Measurements from ENCODE around the gene THAP4. TPM values are rescaled to one million over a fixed set of nuclear protein-coding genes. Genes with fewer than 3 reads are reported as not detected.
"Not testable (repeated sequence)": the region's sequence is repeated elsewhere in the genome, so short reads cannot be mapped to it uniquely, and the experiment has no call there.

THAP4 gene
- total RNA-seq, 6 experiments from 2014 or later = 40.6 to 47.9 (median 43.0) TPM

- no peak overlapping the region for H3K4me3 Mint-ChIP-seq
- H3K27ac Mint-ChIP-seq = no peak overlapping the region
- TF ChIP-seq, protein P1, sequence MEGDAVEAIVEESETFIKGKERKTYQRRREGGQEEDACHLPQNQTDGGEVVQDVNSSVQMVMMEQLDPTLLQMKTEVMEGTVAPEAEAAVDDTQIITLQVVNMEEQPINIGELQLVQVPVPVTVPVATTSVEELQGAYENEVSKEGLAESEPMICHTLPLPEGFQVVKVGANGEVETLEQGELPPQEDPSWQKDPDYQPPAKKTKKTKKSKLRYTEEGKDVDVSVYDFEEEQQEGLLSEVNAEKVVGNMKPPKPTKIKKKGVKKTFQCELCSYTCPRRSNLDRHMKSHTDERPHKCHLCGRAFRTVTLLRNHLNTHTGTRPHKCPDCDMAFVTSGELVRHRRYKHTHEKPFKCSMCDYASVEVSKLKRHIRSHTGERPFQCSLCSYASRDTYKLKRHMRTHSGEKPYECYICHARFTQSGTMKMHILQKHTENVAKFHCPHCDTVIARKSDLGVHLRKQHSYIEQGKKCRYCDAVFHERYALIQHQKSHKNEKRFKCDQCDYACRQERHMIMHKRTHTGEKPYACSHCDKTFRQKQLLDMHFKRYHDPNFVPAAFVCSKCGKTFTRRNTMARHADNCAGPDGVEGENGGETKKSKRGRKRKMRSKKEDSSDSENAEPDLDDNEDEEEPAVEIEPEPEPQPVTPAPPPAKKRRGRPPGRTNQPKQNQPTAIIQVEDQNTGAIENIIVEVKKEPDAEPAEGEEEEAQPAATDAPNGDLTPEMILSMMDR (IDR thresholded peaks at IDR 0.05) = no peak
- peaks cover 13% of the 10 kb centered on the region for H3K36me3 Mint-ChIP-seq (ENCODE audit: low read depth)
- peaks cover 7% of the 10 kb centered on the region for H3K4me1 Mint-ChIP-seq (ENCODE audit: low read depth)
- peaks cover 11% of the 10 kb centered on the region for H3K27me3 Mint-ChIP-seq (ENCODE audit: insufficient read depth)
- peaks cover 3% of the 10 kb centered on the region; the same call in 1 of the 2 replicates for H3K9me3 Mint-ChIP-seq
- DNase-seq = no peak
These were observed 60.7 kb downstream of the THAP4 start for GRCh38 chr2:241576293-241576654.

GRCh38 chr2:241575624-241576292 is 61.2 kb downstream of the THAP4 start:
- H3K36me3 Mint-ChIP-seq (ENCODE audit: low read depth) = peaks cover 13% of the 10 kb centered on the region
- H3K27me3 Mint-ChIP-seq (ENCODE audit: insufficient read depth) = peaks cover 11% of the 10 kb centered on the region
- H3K27ac Mint-ChIP-seq = no peak overlapping the region
- H3K4me3 Mint-ChIP-seq = no peak overlapping the region
- peaks cover 3% of the 10 kb centered on the region; the same call in 1 of the 2 replicates for H3K9me3 Mint-ChIP-seq
- DNase-seq = no peak
- TF ChIP-seq, protein P1 (IDR thresholded peaks at IDR 0.05) = no peak
- H3K4me1 Mint-ChIP-seq (ENCODE audit: low read depth) = peaks cover 7% of the 10 kb centered on the region

DNA sequence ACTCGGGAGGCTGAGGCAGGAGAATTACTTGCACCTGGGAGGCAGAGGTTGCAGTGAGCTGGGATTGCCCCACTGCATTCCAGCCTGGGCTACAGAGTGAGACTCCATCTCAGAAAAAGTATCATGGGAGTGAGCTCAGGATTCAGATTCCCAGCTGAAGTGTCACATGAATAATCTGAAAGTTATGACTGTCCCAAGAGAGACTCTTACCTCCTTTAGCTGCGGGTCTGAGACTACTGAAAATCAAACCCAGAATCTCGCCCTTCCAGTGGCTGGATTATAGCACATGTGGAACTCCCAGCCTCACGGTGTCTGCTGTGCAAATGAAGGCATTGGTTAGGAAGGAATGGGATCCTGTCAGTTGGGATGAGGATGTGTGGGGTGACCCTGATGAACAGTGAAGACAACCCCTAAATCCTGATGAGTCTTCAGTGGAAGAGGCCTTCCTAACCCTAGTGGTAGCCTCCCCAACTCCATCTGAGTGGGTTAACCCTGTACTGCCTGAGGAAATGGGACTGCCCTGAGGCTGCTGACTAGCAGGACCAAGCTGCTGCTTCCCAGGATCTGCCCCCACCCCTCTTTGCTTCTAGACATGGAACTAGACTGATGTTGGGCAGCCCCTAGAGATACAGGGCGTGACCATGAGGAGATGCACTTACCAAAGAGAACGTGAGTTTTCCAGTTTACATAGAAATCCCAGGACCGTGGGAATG is 61.9 kb downstream of the THAP4 start:
- Mint-ChIP-seq H3K27me3 (ENCODE audit: insufficient read depth) (peaks cover 11% of the 10 kb centered on the region), H3K27ac (no peak overlapping the region), H3K4me3 (no peak overlapping the region), H3K9me3 (peaks cover under 1% of the 10 kb centered on the region; the same call in 1 of the 2 replicates), H3K36me3 (ENCODE audit: low read depth) (peaks cover 9% of the 10 kb centered on the region), H3K4me1 (ENCODE audit: low read depth) (peaks cover 7% of the 10 kb centered on the region)
- TF ChIP-seq, protein P1 (IDR thresholded peaks at IDR 0.05) = no peak
- no peak for DNase-seq

DNA sequence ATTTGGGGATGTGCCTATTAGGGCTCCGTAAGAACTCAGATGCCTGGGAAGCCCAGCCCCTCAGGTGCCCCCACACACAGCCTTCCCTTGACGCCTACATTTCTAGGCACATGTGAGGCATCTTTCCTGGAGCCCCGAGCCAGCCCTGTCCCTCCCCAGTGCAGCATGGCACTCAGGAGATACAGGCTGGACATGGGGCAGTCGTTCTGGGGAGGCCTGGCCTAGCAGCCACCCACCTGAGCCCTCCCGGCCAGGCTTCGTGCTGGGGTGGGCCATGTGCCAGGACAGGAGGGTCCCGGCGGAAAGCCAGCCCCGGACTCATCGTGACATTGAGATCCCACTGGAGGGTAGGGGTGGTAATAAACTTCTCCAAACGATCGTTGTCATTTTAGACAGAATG is 63.2 kb downstream of the THAP4 start:
- Mint-ChIP-seq H3K9me3 (no peaks in the 10 kb centered on the region), H3K27ac (no peak overlapping the region), H3K4me3 (no peak overlapping the region), H3K36me3 (ENCODE audit: low read depth) (peaks cover 11% of the 10 kb centered on the region; the same call in 1 of the 2 replicates), H3K4me1 (ENCODE audit: low read depth) (peaks cover 7% of the 10 kb centered on the region), H3K27me3 (ENCODE audit: insufficient read depth) (peaks cover 11% of the 10 kb centered on the region)
- DNase-seq = no peak
- TF ChIP-seq, protein P1 (IDR thresholded peaks at IDR 0.05) = no peak

DNA sequence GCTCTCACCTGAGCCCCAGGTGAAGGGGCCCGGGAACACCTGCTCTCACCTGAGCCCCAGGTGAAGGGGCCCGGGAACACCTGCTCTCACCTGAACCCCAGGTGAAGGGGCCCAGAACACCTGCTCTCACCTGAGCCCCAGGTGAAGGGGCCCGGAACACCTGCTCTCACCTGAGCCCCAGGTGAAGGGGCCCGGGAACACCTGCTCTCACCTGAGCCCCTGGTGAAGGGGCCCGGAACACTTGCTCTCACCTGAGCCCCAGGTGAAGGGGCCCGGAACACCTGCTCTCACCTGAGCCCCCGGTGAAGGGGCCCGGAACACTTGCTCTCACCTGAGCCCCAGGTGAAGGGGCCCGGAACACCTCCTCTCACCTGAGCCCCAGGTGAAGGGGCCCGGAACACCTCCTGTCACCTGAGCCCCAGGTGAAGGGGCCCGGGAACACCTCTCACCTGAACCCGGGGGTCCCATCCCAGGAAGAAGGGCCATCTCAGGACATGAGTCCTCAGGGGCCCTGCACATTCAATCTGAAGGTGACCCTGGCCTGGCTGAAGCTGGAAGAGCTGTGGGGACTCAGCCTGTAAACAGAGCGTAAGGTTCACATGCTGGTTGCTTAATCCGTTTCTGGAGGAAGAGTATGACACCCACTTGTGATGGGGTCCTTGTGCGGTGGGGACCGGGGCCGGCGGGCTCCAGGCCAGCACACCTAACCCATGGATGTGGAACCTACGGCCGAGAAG is 63.9 kb downstream of the THAP4 start:
- not testable (repeated sequence) for H3K9me3 Mint-ChIP-seq; DNase-seq; H3K27ac Mint-ChIP-seq; H3K4me3 Mint-ChIP-seq; H3K4me1 Mint-ChIP-seq (ENCODE audit: low read depth)
- Mint-ChIP-seq H3K27me3 (ENCODE audit: insufficient read depth) (peaks cover 11% of the 10 kb centered on the region), H3K36me3 (ENCODE audit: low read depth) (peaks cover 11% of the 10 kb centered on the region; the same call in 1 of the 2 replicates)
